Lower lobe of right lung (tissue), 2 donors: Measurements from ENCODE around the gene SRP54. TPM values are rescaled to one million over a fixed set of nuclear protein-coding genes. Genes with fewer than 3 reads are reported as not detected.
"Not testable (repeated sequence)": the region's sequence is repeated elsewhere in the genome, so short reads cannot be mapped to it uniquely, and the experiment has no call there.

ENCODE experiments used
- ATAC-seq, 2 donors: fragments of 200-7000 bp; cut with Tn5 transposase; one replicate each; pipeline ENCODE4 v1.9.1; 2020 to 2022; ENCODE audit warnings: mild to moderate bottlenecking in 2 of 2, moderate library complexity in 2 of 2
- DNase-seq: peaks from one replicate; pipeline ENCODE4 v3.0.0-alpha.2; 2020
- H3K27ac ChIP-seq: fragments of 200-600 bp; one replicate; pipeline ENCODE4 v1.8.0; 2022
- H3K27me3 ChIP-seq: fragments of 200-600 bp; one replicate; pipeline ENCODE4 v1.8.0; 2022; ENCODE audit warnings: low read depth
- H3K36me3 ChIP-seq: fragments of 200-600 bp; one replicate; pipeline ENCODE4 v1.8.0; 2022; ENCODE audit warnings: mild to moderate bottlenecking
- H3K4me1 ChIP-seq: fragments of 200-600 bp; one replicate; pipeline ENCODE4 v1.8.0; 2022
- H3K4me3 ChIP-seq: fragments of 200-600 bp; one replicate; pipeline ENCODE4 v1.8.0; 2022; ENCODE audit warnings: mild to moderate bottlenecking
- H3K9me3 ChIP-seq: fragments of 200-600 bp; one replicate; pipeline ENCODE4 v1.8.0; 2022
- CTCF ChIP-seq: fragments of 200-600 bp; IDR thresholded peaks from one replicate; pipeline ENCODE4 v1.8.0; 2022; ENCODE audit warnings: antibody characterized with exemption, mild to moderate bottlenecking
- intact Hi-C: fragments of 100-400 bp; cut with DNase I; formaldehyde crosslinking; loops from one replicate; pipeline ENCODE4 v1.11.0; 2022
- total RNA-seq: library from RNA; stranded (reverse); fragmentation: NEBNext Ultra II Directional; extraction: Animal tissue kit (Norgen Biotek cat#: 25700); gene quantifications from one replicate; pipeline ENCODE4 v1.2.1, GENCODE V29; 2021
- donor health status: DM: no; HTN: yes; CAD: no; lungs with severe emphysema.

SRP54 gene
- total RNA-seq, 1 donor from 2014 or later: 41.7 TPM

- Histone ChIP-seq H3K4me1 (peaks cover 47% of the 10 kb centered on the region), H3K4me3 (peak overlapping the region; percentile 70)
- no peak for TF ChIP-seq CTCF
Observed at GRCh38 chr14:35047976-35048513, 65.3 kb downstream of the SRP54 start.

GRCh38 chr14:35050652-35051051 is 67.9 kb downstream of the SRP54 start:
- ATAC-seq (no peak), DNase-seq (no peak)
- no peak overlapping the region for H3K4me3 ChIP-seq
- peaks cover 38% of the 10 kb centered on the region for H3K4me1 ChIP-seq
- H3K9me3 ChIP-seq: no peaks in the 10 kb centered on the region
- peaks cover 63% of the 10 kb centered on the region for H3K36me3 ChIP-seq
- H3K27me3 ChIP-seq: no peaks in the 10 kb centered on the region
- no peak for TF ChIP-seq CTCF
- peak overlapping the region; percentile 58 for H3K27ac ChIP-seq
- intact Hi-C loops: no loop called here

More at GRCh38 chr14:35047976-35048513, 65.3 kb downstream of the SRP54 start:
- no peaks in the 10 kb centered on the region for H3K27me3 ChIP-seq
- no peaks in the 10 kb centered on the region for H3K9me3 ChIP-seq
- DNase-seq (no peak), ATAC-seq (no peak)
- H3K36me3 ChIP-seq: peaks cover 39% of the 10 kb centered on the region
- intact Hi-C loops: no loop called here
- peak overlapping the region; percentile 93 for H3K27ac ChIP-seq

GRCh38 chr14:35051796-35052195 is 69.0 kb downstream of the SRP54 start:
- Histone ChIP-seq H3K27ac (peak overlapping the region; percentile 58), H3K9me3 (no peaks in the 10 kb centered on the region), H3K36me3 (peaks cover 74% of the 10 kb centered on the region), H3K4me3 (no peak overlapping the region), H3K27me3 (no peaks in the 10 kb centered on the region), H3K4me1 (peaks cover 38% of the 10 kb centered on the region)
- TF ChIP-seq CTCF: no peak
- intact Hi-C loops: no loop called here
- ATAC-seq (peak; percentile 66 to 70), DNase-seq (no peak)

DNA sequence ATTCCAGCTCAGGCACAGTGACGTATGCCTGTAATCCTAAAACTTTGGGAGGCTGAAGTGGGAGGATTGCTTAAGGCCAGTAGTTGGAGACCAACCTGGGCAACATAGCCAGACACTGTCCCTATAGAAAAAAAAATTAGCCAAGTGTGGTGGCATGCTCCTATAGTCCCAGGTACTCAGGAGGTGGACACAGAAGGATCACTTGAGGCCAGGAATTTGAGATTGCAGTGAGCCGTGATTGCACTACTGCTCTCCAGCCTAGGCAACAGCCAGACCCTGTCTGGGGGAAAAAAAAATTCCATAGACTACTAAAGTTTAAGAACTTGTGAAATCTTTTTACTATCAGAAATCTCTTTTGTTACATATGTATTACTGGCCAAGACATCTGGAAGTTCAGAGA is 69.8 kb downstream of the SRP54 start:
- H3K36me3 ChIP-seq: peaks cover 81% of the 10 kb centered on the region
- DNase-seq (no peak), ATAC-seq (peak; percentile 35 to 67)
- no peak for TF ChIP-seq CTCF
- no peaks in the 10 kb centered on the region for H3K9me3 ChIP-seq
- no peak overlapping the region for H3K4me3 ChIP-seq
- peaks cover 32% of the 10 kb centered on the region for H3K4me1 ChIP-seq
- no peaks in the 10 kb centered on the region for H3K27me3 ChIP-seq
- H3K27ac ChIP-seq: peak overlapping the region; percentile 58
- intact Hi-C loops: no loop called here

DNA sequence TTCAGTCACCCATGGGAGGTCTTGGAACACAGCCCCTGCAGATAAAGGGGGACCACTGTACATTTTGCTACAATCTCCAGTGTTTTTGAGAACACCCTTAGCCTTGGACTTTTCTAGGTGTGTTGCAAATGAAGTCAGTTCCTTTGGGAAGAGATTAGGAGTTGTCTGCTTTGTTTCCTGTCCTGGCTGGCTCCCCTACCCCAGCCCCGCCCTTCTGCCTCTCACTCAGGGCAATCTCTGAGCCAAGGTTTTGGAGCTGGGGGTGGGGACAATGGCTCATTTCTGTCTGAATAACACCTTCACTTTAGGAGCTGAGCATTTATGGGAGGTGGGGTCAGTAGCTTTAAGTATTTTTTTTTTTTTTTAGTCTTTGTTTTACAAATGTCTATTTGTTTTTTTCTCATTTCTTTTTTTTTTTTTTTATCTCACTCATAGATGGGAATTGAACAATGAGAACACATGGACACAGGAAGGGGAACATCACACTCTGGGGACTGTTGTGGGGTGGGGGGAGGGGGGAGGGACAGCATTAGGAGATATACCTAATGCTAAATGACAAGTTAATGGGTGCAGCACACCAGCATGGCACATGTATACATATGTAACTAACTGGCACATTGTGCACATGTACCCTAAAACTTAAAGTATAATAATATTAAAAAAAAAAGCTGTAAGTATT is 78.5 kb downstream of the SRP54 start:
- H3K9me3 ChIP-seq, intact Hi-C loops, H3K4me3 ChIP-seq, H3K27me3 ChIP-seq, DNase-seq: not testable (repeated sequence)
- peak; percentile 67 to 73 for ATAC-seq
- Histone ChIP-seq H3K27ac (peak overlapping the region; percentile 32), H3K36me3 (peaks cover 68% of the 10 kb centered on the region), H3K4me1 (peaks cover 19% of the 10 kb centered on the region)

- H3K4me3 ChIP-seq, intact Hi-C loops, DNase-seq, H3K9me3 ChIP-seq, ATAC-seq, H3K27me3 ChIP-seq, H3K27ac ChIP-seq: not testable (repeated sequence)
- Histone ChIP-seq H3K36me3 (peaks cover 56% of the 10 kb centered on the region), H3K4me1 (peaks cover 14% of the 10 kb centered on the region)
Observed at GRCh38 chr14:35065731-35066130, 82.9 kb downstream of the SRP54 start.
